GM12801 (cell line): ENCODE results near the gene MKRN1.

ENCODE experiments used
- TF ChIP-seq, protein P1 (sequence below): IDR thresholded peaks from one replicate; pipeline ENCODE4 v1.5.1; 2011; ENCODE audit warnings: control low read depth; ENCODE audit not compliant: insufficient read length; ENCODE audit errors: extremely low read depth

The MKRN1 gene, protein sequence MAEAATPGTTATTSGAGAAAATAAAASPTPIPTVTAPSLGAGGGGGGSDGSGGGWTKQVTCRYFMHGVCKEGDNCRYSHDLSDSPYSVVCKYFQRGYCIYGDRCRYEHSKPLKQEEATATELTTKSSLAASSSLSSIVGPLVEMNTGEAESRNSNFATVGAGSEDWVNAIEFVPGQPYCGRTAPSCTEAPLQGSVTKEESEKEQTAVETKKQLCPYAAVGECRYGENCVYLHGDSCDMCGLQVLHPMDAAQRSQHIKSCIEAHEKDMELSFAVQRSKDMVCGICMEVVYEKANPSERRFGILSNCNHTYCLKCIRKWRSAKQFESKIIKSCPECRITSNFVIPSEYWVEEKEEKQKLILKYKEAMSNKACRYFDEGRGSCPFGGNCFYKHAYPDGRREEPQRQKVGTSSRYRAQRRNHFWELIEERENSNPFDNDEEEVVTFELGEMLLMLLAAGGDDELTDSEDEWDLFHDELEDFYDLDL

DNA sequence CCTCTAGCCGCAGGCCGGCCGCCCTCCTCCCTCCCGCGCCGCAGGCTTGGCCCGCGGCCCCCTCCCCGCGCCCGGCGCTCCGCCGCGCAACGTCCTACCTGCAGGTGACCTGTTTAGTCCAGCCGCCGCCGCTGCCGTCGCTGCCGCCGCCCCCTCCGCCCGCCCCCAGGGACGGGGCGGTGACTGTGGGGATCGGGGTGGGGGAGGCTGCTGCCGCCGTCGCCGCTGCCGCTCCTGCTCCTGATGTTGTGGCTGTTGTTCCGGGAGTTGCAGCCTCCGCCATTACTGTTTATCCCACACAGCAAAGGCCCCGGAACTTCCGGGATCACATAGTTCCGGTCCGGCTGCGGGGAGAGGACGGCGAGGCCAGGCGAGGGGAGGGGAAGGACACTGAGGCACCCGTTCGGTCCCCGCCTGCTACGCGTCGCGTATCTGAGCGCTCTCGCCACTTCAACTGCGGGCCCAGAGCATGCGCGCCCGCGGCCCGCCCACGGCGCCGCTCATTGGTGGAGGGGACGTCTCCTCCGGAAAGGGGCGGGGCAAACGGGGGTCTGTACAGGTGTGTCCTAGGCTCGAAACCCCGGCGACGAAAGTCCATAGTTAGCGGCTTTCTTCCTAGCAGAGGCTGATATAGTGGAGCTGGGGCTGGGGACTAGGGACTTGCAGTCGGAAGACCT, at the start of gene MKRN1:
MKRN1 (minus strand) TSS at position 444 of the 677 bp plus-strand sequence; CDS start at position 283, 161 bp downstream.
- TF ChIP-seq, protein P1, sequence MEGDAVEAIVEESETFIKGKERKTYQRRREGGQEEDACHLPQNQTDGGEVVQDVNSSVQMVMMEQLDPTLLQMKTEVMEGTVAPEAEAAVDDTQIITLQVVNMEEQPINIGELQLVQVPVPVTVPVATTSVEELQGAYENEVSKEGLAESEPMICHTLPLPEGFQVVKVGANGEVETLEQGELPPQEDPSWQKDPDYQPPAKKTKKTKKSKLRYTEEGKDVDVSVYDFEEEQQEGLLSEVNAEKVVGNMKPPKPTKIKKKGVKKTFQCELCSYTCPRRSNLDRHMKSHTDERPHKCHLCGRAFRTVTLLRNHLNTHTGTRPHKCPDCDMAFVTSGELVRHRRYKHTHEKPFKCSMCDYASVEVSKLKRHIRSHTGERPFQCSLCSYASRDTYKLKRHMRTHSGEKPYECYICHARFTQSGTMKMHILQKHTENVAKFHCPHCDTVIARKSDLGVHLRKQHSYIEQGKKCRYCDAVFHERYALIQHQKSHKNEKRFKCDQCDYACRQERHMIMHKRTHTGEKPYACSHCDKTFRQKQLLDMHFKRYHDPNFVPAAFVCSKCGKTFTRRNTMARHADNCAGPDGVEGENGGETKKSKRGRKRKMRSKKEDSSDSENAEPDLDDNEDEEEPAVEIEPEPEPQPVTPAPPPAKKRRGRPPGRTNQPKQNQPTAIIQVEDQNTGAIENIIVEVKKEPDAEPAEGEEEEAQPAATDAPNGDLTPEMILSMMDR: no peak

DNA sequence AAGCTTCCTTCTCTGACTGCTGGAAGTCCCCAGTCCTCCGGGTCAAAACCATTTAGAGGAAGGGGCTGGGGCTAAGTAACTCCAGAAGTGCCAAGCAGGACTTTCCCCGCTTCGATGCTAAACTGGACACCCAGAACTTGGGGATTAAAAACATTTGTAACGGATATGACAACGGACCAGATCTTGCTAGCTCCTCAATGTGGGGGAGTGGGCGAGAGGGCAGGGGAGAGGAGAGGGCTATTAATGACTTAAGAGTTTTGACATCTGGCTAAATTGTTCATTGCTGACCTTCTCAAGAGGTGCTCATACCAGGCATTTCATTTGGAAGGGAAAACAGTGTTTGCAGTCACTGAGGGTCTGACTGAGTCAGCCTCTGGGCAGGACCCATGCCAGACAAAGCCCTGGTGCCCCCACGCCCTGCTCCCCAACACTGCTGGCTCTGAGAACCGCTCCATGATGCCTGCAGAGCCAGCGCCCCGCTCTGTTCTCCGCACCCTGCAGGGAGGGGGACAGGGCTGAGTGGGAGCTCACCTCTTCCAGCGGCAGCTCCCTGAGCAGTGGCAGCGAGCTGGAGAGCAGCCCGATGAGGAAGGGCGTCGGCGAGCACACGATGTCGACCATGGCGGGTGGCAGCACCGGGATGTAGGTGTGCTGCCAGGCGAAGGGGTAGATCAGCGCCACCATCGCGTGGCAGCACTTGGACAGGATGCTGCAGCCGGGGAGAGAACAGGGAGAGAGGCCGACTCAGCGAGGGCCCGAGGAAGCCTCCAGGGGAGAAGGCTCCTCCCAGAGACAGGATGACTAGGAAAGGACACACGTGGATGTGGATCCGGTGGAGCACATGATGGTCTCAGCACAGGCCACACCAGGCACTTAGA, 47.7 kb upstream of the MKRN1 start:
- TF ChIP-seq, protein P1: no peak

DNA sequence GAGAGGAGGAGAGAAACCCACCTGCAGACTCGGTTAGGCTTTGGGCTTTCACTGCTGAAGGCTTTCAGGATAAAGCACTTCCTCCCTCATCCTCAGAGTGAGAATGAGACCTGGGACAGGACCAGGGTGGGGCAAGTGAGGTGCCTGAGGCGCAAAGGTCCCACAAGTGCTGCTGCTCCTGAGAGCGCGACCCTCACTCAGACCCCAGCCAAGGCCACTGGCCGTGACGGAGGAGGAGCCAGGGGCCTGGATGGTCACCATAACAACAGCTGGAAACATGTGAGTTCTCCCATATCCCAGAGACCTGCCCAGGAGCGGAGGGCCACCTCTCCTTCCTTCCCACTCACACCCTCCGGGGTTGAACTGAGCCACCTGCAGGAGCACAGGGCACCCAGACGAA, 46.9 kb upstream of the MKRN1 start:
- TF ChIP-seq, protein P1: no peak

DNA sequence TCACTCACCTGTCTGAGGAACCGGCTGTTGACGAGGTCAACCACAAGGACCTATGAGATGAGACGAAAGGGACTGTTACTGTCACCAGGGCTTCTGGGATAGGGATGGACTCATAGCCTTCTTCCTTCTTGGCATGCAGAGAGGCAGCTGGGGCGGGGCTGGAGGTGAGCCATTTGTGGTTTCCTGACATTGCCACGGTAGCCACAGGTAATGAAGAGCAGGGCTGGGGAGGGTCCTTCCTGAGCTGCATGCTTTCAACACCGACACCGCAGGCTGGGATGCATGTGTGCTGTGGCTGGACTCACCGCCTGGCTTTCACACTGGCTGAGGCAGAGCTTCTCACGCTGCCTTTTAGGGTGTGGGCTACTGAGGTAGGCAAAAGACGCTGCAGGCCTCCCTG, 46.4 kb upstream of the MKRN1 start:
- TF ChIP-seq, protein P1: no peak

DNA sequence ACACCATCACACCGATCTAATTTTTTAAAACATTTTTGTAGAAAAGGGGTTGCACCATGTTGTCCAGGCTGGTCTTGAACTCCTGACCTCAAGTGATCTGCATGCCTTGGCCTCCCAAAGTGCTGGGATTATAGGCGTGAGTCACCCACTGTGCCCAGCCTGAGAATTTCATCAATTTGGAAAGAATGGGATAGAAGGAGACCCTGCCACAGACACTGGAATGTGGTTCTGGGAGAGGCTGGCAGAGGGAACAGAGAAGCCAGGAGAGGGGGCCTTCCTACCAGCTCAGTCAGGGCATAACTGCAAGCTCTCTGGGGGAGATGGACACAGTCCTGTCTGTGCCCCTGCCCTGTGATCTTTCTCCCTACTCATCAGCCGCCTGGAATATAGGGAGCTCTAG, 42.1 kb upstream of the MKRN1 start:
- TF ChIP-seq, protein P1: no peak

DNA sequence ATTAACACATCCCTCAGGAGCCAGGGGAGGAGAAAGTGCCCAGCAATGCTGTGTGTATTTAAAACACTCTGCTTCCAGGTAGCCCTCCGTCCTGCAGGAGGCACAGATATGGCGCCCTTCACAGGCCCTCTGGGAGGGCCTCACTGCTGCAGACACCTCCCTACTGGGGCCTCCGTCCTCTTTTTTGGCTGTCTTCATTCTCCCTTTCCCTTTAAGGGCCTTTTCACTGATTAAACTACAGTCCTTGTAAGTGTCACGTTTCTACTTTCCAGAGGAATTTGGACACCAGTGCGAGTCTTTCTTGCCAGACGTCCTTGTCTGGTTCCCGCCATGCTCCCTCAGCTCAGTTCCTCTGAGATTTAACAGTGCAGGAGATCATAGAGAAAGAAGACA, 39.7 kb upstream of the MKRN1 start:
- TF ChIP-seq, protein P1: no peak

DNA sequence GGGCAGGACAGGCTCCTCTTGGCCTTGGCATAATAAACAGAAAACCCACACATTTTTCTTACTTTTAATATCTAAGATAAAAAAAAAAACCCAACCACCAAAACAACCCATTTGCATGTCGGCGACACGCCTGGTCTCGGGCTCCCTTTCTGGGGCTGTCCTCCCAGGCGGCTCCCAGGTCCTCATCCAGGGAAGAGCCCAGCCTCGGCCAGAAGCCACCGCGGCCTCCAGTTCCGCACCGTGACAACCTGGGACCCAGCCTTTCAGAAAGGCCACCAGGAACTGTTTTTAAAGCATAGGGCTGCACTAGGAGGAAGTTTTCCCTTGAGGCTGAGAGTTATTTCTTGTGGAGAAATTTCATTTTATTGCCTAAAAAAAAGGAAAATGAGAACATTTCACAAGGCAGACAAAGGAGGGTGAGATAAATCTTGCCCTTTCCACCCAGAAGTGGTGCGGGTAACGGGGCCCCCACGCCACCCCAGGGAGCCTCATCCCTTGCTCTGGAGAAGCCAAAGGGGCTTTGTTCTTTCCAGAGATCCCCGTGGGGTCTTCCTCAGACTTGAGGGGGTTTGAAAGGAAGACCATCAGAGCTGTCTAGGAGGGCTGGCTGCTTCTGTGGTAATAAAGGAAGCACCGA, 39.2 kb upstream of the MKRN1 start:
- TF ChIP-seq, protein P1: no peak
